SK-N-SH treated with all-trans-retinoic acid at 6 μM for 48 hours (cell line): ENCODE measurements around the gene SMARCE1.

Experiments used
- ATAC-seq: fragments of 200-7000 bp; cut with Tn5 transposase; 3 replicates; pipeline ENCODE4 v1.9.1; 2020; ENCODE audit warnings: mild to moderate bottlenecking, moderate library complexity
- ARNTL ChIP-seq: fragments of 450-650 bp; formaldehyde crosslinking; IDR thresholded peaks from 2 replicates; pipeline ENCODE4 v1.5.0; 2020; ENCODE audit warnings: low read depth, mild to moderate bottlenecking, moderate library complexity, borderline replicate concordance
- BACH2 ChIP-seq: fragments of 250-450 bp; sonication (Bioruptor Pico); IDR thresholded peaks from 2 replicates; pipeline ENCODE4 v1.9.0; 2021; ENCODE audit warnings: mild to moderate bottlenecking, borderline replicate concordance
- CSDC2 ChIP-seq: fragments of 250-450 bp; sonication (Bioruptor Pico); IDR thresholded peaks from 2 replicates; pipeline ENCODE4 v1.5.0; 2020; ENCODE audit warnings: mild to moderate bottlenecking, moderate library complexity
- ESRRG ChIP-seq: fragments of 250-450 bp; sonication (Bioruptor Pico); IDR thresholded peaks from 2 replicates; pipeline ENCODE4 v1.6.1; 2021; ENCODE audit warnings: mild to moderate bottlenecking
- GLIS3 ChIP-seq: fragments of 250-450 bp; sonication (Bioruptor Pico); IDR thresholded peaks from 2 replicates; pipeline ENCODE4 v1.5.0; 2020; ENCODE audit warnings: mild to moderate bottlenecking, moderate library complexity
- OSR1 ChIP-seq: fragments of 250-450 bp; sonication (Bioruptor Pico); IDR thresholded peaks from 2 replicates; pipeline ENCODE4 v1.8.0; 2022; ENCODE audit warnings: moderate library complexity, mild to moderate bottlenecking, inconsistent platforms
- PPARA ChIP-seq: fragments of 250-450 bp; sonication (Bioruptor Pico); IDR thresholded peaks from 2 replicates; pipeline ENCODE4 v1.5.0; 2020; ENCODE audit warnings: mild to moderate bottlenecking, borderline replicate concordance
- SNAI2 ChIP-seq: fragments of 250-450 bp; sonication (Bioruptor Pico); IDR thresholded peaks from 2 replicates; pipeline ENCODE4 v1.5.0; 2020; ENCODE audit warnings: mild to moderate bottlenecking, moderate library complexity
- TOX ChIP-seq: fragments of 250-450 bp; sonication (Bioruptor Pico); IDR thresholded peaks from 2 replicates; pipeline ENCODE4 v1.8.0; 2021; ENCODE audit warnings: mild to moderate bottlenecking, moderate library complexity, borderline replicate concordance
- ZC3H10 ChIP-seq: fragments of 250-450 bp; sonication (Bioruptor Pico); IDR thresholded peaks from 2 replicates; pipeline ENCODE4 v1.5.1; 2021; ENCODE audit warnings: mild to moderate bottlenecking, moderate library complexity
- ZNF565 ChIP-seq: fragments of 450-650 bp; formaldehyde crosslinking; conservative IDR thresholded peaks from 2 replicates; pipeline ENCODE4 v1.5.0; 2020; ENCODE audit warnings: low read depth, mild to moderate bottlenecking, moderate library complexity
- ZNF70 ChIP-seq: fragments of 450-650 bp; formaldehyde crosslinking; IDR thresholded peaks from 2 replicates; pipeline ENCODE4 v1.5.0; 2020; ENCODE audit warnings: mild to moderate bottlenecking, moderate library complexity
- TF ChIP-seq, protein P1 (sequence below): fragments of 250-450 bp; sonication (Bioruptor Pico); IDR thresholded peaks from 2 replicates; pipeline ENCODE4 v1.5.1; 2020; ENCODE audit warnings: low read depth, mild to moderate bottlenecking, moderate library complexity
- TF ChIP-seq, protein P2 (sequence below): fragments of 250-450 bp; sonication (Bioruptor Pico); IDR thresholded peaks from 2 replicates; pipeline ENCODE4 v1.8.0; 2020; ENCODE audit warnings: mild to moderate bottlenecking, moderate library complexity, borderline replicate concordance
- TF ChIP-seq, protein P3 (sequence below): fragments of 250-450 bp; sonication (Bioruptor Pico); IDR thresholded peaks from 2 replicates; pipeline ENCODE4 v1.8.0; 2021; ENCODE audit warnings: low read depth, mild to moderate bottlenecking, moderate library complexity, borderline replicate concordance
- TF ChIP-seq, protein P4 (sequence below): fragments of 250-450 bp; sonication (Bioruptor Pico); IDR thresholded peaks from 2 replicates; pipeline ENCODE4 v1.5.0; 2020; ENCODE audit warnings: mild to moderate bottlenecking, moderate library complexity
- TF ChIP-seq, protein P5 (sequence below): fragments of 250-450 bp; sonication (Bioruptor Pico); IDR thresholded peaks from 2 replicates; pipeline ENCODE4 v1.5.1; 2021; ENCODE audit warnings: mild to moderate bottlenecking, moderate library complexity

Gene SMARCE1

DNA sequence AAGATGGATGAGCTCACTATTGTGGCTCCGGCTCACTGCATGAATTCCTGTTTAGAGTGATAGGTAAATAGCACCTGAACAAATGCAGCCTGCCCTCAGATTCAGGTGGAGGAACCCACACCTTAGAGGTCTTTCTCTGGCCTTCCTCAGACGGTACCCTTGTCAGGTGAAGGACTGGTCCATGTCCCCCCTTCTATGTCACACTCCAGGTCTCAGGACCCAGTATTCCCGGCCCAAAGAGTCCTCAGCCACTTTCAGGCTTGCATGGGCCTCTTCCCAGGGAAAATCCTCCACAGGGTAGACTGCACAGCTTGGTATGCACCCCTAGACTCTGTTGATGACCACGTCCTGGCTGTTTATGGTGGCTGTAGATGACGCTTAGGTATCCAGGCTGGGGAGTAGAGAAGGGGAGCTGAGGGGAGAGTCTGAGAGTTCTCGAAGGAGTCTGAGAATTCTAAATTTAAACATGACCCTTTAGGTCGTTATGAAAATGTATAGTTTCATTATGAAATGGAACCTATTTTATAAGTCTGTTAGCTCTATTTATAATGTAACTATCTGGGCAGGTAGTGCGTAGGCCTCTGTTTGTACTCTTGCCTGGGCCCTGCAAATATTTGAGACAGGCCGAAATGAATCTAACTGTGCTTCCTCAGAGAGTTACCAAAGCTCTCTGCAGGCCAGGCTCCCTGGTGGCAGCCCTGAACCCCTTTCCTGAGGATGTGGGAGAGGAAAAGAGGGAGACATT lies 49.9 kb downstream of the SMARCE1 start:
- TF ChIP-seq, protein P1, sequence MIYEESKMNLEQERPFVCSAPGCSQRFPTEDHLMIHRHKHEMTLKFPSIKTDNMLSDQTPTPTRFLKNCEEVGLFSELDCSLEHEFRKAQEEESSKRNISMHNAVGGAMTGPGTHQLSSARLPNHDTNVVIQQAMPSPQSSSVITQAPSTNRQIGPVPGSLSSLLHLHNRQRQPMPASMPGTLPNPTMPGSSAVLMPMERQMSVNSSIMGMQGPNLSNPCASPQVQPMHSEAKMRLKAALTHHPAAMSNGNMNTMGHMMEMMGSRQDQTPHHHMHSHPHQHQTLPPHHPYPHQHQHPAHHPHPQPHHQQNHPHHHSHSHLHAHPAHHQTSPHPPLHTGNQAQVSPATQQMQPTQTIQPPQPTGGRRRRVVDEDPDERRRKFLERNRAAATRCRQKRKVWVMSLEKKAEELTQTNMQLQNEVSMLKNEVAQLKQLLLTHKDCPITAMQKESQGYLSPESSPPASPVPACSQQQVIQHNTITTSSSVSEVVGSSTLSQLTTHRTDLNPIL (CRISPR knock-in tag): no peak
- no peak for TF ChIP-seq ZNF70 (CRISPR knock-in tag)
- no peak for TF ChIP-seq BACH2
- TF ChIP-seq, protein P2, sequence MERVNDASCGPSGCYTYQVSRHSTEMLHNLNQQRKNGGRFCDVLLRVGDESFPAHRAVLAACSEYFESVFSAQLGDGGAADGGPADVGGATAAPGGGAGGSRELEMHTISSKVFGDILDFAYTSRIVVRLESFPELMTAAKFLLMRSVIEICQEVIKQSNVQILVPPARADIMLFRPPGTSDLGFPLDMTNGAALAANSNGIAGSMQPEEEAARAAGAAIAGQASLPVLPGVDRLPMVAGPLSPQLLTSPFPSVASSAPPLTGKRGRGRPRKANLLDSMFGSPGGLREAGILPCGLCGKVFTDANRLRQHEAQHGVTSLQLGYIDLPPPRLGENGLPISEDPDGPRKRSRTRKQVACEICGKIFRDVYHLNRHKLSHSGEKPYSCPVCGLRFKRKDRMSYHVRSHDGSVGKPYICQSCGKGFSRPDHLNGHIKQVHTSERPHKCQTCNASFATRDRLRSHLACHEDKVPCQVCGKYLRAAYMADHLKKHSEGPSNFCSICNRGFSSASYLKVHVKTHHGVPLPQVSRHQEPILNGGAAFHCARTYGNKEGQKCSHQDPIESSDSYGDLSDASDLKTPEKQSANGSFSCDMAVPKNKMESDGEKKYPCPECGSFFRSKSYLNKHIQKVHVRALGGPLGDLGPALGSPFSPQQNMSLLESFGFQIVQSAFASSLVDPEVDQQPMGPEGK: no peak
- TF ChIP-seq, protein P3, sequence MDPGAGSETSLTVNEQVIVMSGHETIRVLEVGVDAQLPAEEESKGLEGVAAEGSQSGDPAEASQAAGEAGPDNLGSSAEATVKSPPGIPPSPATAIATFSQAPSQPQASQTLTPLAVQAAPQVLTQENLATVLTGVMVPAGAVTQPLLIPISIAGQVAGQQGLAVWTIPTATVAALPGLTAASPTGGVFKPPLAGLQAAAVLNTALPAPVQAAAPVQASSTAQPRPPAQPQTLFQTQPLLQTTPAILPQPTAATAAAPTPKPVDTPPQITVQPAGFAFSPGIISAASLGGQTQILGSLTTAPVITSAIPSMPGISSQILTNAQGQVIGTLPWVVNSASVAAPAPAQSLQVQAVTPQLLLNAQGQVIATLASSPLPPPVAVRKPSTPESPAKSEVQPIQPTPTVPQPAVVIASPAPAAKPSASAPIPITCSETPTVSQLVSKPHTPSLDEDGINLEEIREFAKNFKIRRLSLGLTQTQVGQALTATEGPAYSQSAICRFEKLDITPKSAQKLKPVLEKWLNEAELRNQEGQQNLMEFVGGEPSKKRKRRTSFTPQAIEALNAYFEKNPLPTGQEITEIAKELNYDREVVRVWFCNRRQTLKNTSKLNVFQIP (CRISPR knock-in tag): no peak
- TF ChIP-seq OSR1: no peak
- no peak for TF ChIP-seq GLIS3 (CRISPR knock-in tag)
- TF ChIP-seq, protein P4, sequence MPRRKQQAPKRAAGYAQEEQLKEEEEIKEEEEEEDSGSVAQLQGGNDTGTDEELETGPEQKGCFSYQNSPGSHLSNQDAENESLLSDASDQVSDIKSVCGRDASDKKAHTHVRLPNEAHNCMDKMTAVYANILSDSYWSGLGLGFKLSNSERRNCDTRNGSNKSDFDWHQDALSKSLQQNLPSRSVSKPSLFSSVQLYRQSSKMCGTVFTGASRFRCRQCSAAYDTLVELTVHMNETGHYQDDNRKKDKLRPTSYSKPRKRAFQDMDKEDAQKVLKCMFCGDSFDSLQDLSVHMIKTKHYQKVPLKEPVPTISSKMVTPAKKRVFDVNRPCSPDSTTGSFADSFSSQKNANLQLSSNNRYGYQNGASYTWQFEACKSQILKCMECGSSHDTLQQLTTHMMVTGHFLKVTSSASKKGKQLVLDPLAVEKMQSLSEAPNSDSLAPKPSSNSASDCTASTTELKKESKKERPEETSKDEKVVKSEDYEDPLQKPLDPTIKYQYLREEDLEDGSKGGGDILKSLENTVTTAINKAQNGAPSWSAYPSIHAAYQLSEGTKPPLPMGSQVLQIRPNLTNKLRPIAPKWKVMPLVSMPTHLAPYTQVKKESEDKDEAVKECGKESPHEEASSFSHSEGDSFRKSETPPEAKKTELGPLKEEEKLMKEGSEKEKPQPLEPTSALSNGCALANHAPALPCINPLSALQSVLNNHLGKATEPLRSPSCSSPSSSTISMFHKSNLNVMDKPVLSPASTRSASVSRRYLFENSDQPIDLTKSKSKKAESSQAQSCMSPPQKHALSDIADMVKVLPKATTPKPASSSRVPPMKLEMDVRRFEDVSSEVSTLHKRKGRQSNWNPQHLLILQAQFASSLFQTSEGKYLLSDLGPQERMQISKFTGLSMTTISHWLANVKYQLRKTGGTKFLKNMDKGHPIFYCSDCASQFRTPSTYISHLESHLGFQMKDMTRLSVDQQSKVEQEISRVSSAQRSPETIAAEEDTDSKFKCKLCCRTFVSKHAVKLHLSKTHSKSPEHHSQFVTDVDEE: no peak
- TF ChIP-seq ZC3H10 (CRISPR knock-in tag): no peak
- TF ChIP-seq, protein P5, sequence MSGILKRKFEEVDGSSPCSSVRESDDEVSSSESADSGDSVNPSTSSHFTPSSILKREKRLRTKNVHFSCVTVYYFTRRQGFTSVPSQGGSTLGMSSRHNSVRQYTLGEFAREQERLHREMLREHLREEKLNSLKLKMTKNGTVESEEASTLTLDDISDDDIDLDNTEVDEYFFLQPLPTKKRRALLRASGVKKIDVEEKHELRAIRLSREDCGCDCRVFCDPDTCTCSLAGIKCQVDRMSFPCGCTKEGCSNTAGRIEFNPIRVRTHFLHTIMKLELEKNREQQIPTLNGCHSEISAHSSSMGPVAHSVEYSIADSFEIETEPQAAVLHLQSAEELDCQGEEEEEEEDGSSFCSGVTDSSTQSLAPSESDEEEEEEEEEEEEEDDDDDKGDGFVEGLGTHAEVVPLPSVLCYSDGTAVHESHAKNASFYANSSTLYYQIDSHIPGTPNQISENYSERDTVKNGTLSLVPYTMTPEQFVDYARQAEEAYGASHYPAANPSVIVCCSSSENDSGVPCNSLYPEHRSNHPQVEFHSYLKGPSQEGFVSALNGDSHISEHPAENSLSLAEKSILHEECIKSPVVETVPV (CRISPR knock-in tag): no peak
- no peak for TF ChIP-seq ZNF565 (CRISPR knock-in tag)
- no peak for TF ChIP-seq ESRRG
- no peak for TF ChIP-seq SNAI2 (CRISPR knock-in tag)
- no peak for TF ChIP-seq ARNTL (CRISPR knock-in tag)
- TF ChIP-seq CSDC2: no peak
- TF ChIP-seq TOX: no peak
- TF ChIP-seq PPARA (CRISPR knock-in tag): no peak
- ATAC-seq: no peak

DNA sequence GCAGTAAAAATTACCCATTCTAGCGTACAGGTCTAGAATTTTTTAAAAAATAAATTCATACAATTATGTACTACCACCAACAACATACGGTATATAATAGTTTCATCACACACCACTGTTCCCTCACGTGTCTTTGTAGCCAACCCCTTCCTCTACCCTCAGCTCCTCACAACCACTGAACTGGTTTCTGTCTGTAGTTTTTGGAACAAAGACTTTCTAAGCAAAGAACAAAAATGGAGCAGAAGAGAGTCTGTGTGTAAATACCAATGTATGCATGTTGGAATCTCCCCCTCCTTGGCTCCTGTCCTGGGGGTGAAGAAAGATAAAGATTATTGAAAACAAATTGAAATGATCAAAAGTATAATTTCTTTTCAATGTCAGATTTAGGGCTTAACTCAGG lies 50.5 kb downstream of the SMARCE1 start:
- no peak for ATAC-seq

More for the DNA sequence above, 50.5 kb downstream of the SMARCE1 start:
- TF ChIP-seq, protein P4: no peak
